Trophoblast cell (in vitro differentiated cells and primary cell): ENCODE measurements around the gene FHIT.

Source experiments
- DNase-seq, 2 donors: peaks; one replicate each; pipeline ENCODE4 v3.0.0-alpha.2; 2016
- H2AFZ ChIP-seq: 2 replicates; pipeline ENCODE4 v1.6.1; 2013; ENCODE audit warnings: low read length, moderate library complexity, mild to moderate bottlenecking; ENCODE audit not compliant: insufficient read depth, poor library complexity
- H2AK5ac ChIP-seq: 2 replicates; pipeline ENCODE4 v1.6.1; 2013; ENCODE audit warnings: mild to moderate bottlenecking, low read length
- H2BK120ac ChIP-seq: 2 replicates; pipeline ENCODE4 v1.6.1; 2013; ENCODE audit warnings: low read length, mild to moderate bottlenecking, moderate library complexity; ENCODE audit not compliant: insufficient read depth, poor library complexity
- H2BK12ac ChIP-seq: 2 replicates; pipeline ENCODE4 v1.6.1; 2013; ENCODE audit warnings: mild to moderate bottlenecking, low read length, moderate library complexity
- H2BK5ac ChIP-seq: 2 replicates; pipeline ENCODE4 v1.6.1; 2013; ENCODE audit warnings: low read length, low read depth, moderate library complexity, mild to moderate bottlenecking; ENCODE audit not compliant: poor library complexity
- H3K14ac ChIP-seq: 2 replicates; pipeline ENCODE4 v1.6.1; 2013; ENCODE audit warnings: mild to moderate bottlenecking, low read length
- H3K18ac ChIP-seq: 2 replicates; pipeline ENCODE4 v1.6.1; 2013; ENCODE audit warnings: mild to moderate bottlenecking, low read length
- H3K23ac ChIP-seq: 2 replicates; pipeline ENCODE4 v1.6.1; 2013; ENCODE audit warnings: low read length
- H3K27ac ChIP-seq: 2 replicates; pipeline ENCODE4 v1.5.1; 2013; ENCODE audit warnings: low read depth, mild to moderate bottlenecking, inconsistent platforms, low read length, moderate library complexity
- H3K27me3 ChIP-seq: 2 replicates; pipeline ENCODE4 v1.6.1; 2013; ENCODE audit warnings: inconsistent platforms, mild to moderate bottlenecking, low read length, moderate library complexity; ENCODE audit not compliant: insufficient read depth
- H3K36me3 ChIP-seq, 2 experiments: 1 replicate in 1 of 2; 2 replicates in 1 of 2; pipeline ENCODE4 v1.6.1; 2013; ENCODE audit warnings: low read length in 2 of 2, mild to moderate bottlenecking in 2 of 2, moderate library complexity in 1 of 2; ENCODE audit not compliant: insufficient read depth in 2 of 2, control insufficient read depth in 1 of 2
- H3K4ac ChIP-seq: 2 replicates; pipeline ENCODE4 v1.6.1; 2013; ENCODE audit warnings: low read depth, mild to moderate bottlenecking, low read length, moderate library complexity
- H3K4me1 ChIP-seq, 2 experiments: 1 replicate in 1 of 2; 2 replicates in 1 of 2; pipeline ENCODE4 v1.6.1; 2013; ENCODE audit warnings: low read length in 2 of 2, mild to moderate bottlenecking in 2 of 2, moderate library complexity in 1 of 2; ENCODE audit not compliant: insufficient read depth in 2 of 2, control insufficient read depth in 1 of 2
- H3K4me2 ChIP-seq: 2 replicates; pipeline ENCODE4 v1.6.1; 2013; ENCODE audit warnings: inconsistent platforms, mild to moderate bottlenecking, low read length, moderate library complexity
- H3K4me3 ChIP-seq: 2 replicates; pipeline ENCODE4 v1.5.1; 2013; ENCODE audit warnings: mild to moderate bottlenecking, low read depth, low read length, inconsistent platforms
- H3K79me1 ChIP-seq: one replicate; pipeline ENCODE4 v1.6.1; 2013; ENCODE audit warnings: low read length
- H3K79me2 ChIP-seq: 2 replicates; pipeline ENCODE4 v1.6.1; 2013; ENCODE audit warnings: low read length, mild to moderate bottlenecking; ENCODE audit not compliant: control insufficient read depth, insufficient read depth, poor library complexity
- H3K9ac ChIP-seq: 2 replicates; pipeline ENCODE4 v1.6.1; 2013; ENCODE audit warnings: mild to moderate bottlenecking, low read length
- H3K9me3 ChIP-seq: 2 replicates; pipeline ENCODE4 v1.6.1; 2013; ENCODE audit warnings: low read depth, mild to moderate bottlenecking, control low read depth, inconsistent platforms, low read length; ENCODE audit not compliant: insufficient read depth
- H4K12ac ChIP-seq: 2 replicates; pipeline ENCODE4 v1.6.1; 2013; ENCODE audit warnings: low read depth, mild to moderate bottlenecking, low read length, moderate library complexity
- H4K8ac ChIP-seq: 2 replicates; pipeline ENCODE4 v1.6.1; 2013; ENCODE audit warnings: low read depth, mild to moderate bottlenecking, low read length, moderate library complexity
- H4K91ac ChIP-seq: one replicate; pipeline ENCODE4 v1.6.1; 2013; ENCODE audit warnings: low read depth, mild to moderate bottlenecking, low read length, moderate library complexity
- WGBS: extraction: QIAGEN DNeasy Blood & Tissue Kit; methylation state at CpG from one replicate; pipeline ENCODE4 v1.1.7; 2013; ENCODE audit warnings: missing lambda C conversion rate; ENCODE audit not compliant: insufficient read length, insufficient coverage; ENCODE audit errors: extremely low coverage; 5-methylcytosine and 5-hydroxymethylcytosine counted together

FHIT gene

GRCh38 chr3:59796456-59796855 is 1454.8 kb downstream of the FHIT start:
- Histone ChIP-seq H3K14ac (no peak overlapping the region), H3K4me1 (no peaks in the 10 kb centered on the region), H2BK5ac (no peak overlapping the region), H3K36me3 (no peaks in the 10 kb centered on the region), H3K23ac (no peak overlapping the region), H2AK5ac (no peak overlapping the region), H2BK12ac (no peak overlapping the region), H3K4me2 (no peak overlapping the region), H4K12ac (no peak overlapping the region), H3K9ac (no peak overlapping the region), H3K4me3 (no peak overlapping the region), H3K79me1 (no peaks in the 10 kb centered on the region), H2BK120ac (no peak overlapping the region), H3K9me3 (no peaks in the 10 kb centered on the region), H3K27me3 (no peaks in the 10 kb centered on the region), H2AFZ (no peak overlapping the region), H3K79me2 (no peaks in the 10 kb centered on the region), H3K27ac (no peak overlapping the region), H4K8ac (no peak overlapping the region), H3K18ac (no peak overlapping the region), H3K4ac (no peak overlapping the region), H4K91ac (no peak overlapping the region)
- WGBS = no CpG with 5 or more reads among the region's 2 CpGs
- no peak for DNase-seq

- Histone ChIP-seq H3K23ac (no peak overlapping the region), H2BK120ac (no peak overlapping the region), H3K4me1 (no peaks in the 10 kb centered on the region), H2BK12ac (no peak overlapping the region), H3K4me3 (no peak overlapping the region), H3K27me3 (no peaks in the 10 kb centered on the region), H3K79me1 (no peaks in the 10 kb centered on the region), H3K18ac (no peak overlapping the region), H3K27ac (no peak overlapping the region), H3K4ac (no peak overlapping the region), H3K9ac (no peak overlapping the region), H3K36me3 (no peaks in the 10 kb centered on the region), H4K8ac (no peak overlapping the region), H4K12ac (no peak overlapping the region), H4K91ac (no peak overlapping the region), H3K79me2 (no peaks in the 10 kb centered on the region), H3K14ac (no peak overlapping the region), H3K9me3 (no peaks in the 10 kb centered on the region), H2AK5ac (no peak overlapping the region), H3K4me2 (no peak overlapping the region), H2BK5ac (no peak overlapping the region), H2AFZ (no peak overlapping the region)
- no CpG with 5 or more reads among the region's 7 CpGs for WGBS
- no peak for DNase-seq
These were observed 1455.5 kb downstream of the FHIT start for GRCh38 chr3:59795756-59796155.

DNA sequence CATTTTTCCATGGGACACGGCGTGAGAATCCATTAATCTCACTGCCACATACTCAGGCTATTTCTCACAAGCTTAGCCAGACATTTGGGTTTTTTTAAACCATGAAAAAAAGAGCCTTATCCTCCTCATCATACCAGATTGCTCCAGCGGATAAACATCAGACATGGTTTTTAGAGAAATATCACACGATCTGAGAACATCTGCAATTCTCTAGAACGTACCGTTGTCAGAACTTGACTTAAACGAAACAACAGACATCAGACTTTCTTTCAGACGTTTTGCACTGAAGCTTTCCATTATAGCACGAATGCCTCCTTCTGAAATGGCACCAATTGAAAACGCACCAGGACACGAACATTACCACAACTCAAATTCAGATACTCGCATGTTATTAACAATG is 1457.3 kb downstream of the FHIT start:
- Histone ChIP-seq H2AK5ac (no peak overlapping the region), H3K14ac (no peak overlapping the region), H3K36me3 (no peaks in the 10 kb centered on the region), H2BK5ac (no peak overlapping the region), H3K4me3 (no peak overlapping the region), H3K27me3 (no peaks in the 10 kb centered on the region), H3K4me1 (no peaks in the 10 kb centered on the region), H3K9me3 (no peaks in the 10 kb centered on the region), H3K18ac (no peak overlapping the region), H2BK12ac (no peak overlapping the region), H3K9ac (no peak overlapping the region), H3K27ac (no peak overlapping the region), H3K4me2 (no peak overlapping the region), H4K8ac (no peak overlapping the region), H2BK120ac (no peak overlapping the region), H3K79me2 (no peaks in the 10 kb centered on the region), H4K12ac (no peak overlapping the region), H3K79me1 (no peaks in the 10 kb centered on the region), H2AFZ (no peak overlapping the region), H4K91ac (no peak overlapping the region), H3K4ac (no peak overlapping the region), H3K23ac (no peak overlapping the region)
- DNase-seq = no peak
- no CpG with 5 or more reads among the region's 12 CpGs for WGBS

DNA sequence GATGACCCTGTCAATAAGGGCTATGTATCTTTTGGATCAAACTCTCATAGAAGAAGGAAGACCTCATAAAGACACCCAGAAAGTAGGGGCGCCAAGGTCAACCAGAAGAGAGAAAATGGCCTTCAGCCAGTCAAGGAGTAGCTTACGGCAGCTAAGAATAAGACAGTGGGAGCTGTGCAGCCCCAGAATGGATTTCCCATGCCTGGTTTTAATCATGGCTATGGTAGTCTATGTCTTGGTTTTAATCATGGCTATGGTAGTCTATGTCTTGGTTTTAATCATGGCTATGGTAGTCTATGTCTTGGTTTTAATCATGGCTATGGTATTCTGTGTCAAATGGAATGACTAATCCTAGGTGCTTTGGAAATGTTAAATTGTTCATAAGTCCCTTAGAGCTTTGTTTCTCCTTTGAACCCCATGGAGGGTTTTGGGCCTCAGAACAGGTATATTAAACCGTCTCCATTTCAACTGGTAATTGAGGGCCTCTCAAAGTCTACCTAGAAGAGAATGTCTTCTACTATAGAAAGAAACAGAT is 1459.4 kb downstream of the FHIT start:
- Histone ChIP-seq H2AK5ac (no peak overlapping the region), H2BK5ac (no peak overlapping the region), H2BK12ac (no peak overlapping the region), H3K4ac (no peak overlapping the region), H3K27me3 (no peaks in the 10 kb centered on the region), H3K4me1 (no peaks in the 10 kb centered on the region), H3K27ac (no peak overlapping the region), H2AFZ (no peak overlapping the region), H3K4me2 (no peak overlapping the region), H3K23ac (no peak overlapping the region), H4K91ac (no peak overlapping the region), H2BK120ac (no peak overlapping the region), H4K12ac (no peak overlapping the region), H3K18ac (no peak overlapping the region), H4K8ac (no peak overlapping the region), H3K9ac (no peak overlapping the region), H3K79me1 (no peaks in the 10 kb centered on the region), H3K14ac (no peak overlapping the region), H3K9me3 (no peaks in the 10 kb centered on the region), H3K4me3 (no peak overlapping the region), H3K36me3 (no peaks in the 10 kb centered on the region), H3K79me2 (no peaks in the 10 kb centered on the region)
- no peak for DNase-seq
- no CpG with 5 or more reads among the region's 3 CpGs for WGBS
